NCI-H524 (cell line): ENCODE data around the gene TM7SF2.

Source experiments
- DNase-seq, 2 experiments: peaks; one replicate each; lab custom pipeline; 2025; lab: John Stamatoyannopoulos, UW

The TM7SF2 gene

GRCh38 chr11:65156256-65156655 is 44.6 kb downstream of the TM7SF2 start:
- no peak for DNase-seq

GRCh38 chr11:65156926-65157325 is 45.3 kb downstream of the TM7SF2 start:
- DNase-seq, result no peak

GRCh38 chr11:65157336-65157735 is 45.7 kb downstream of the TM7SF2 start:
- DNase-seq, result no peak

GRCh38 chr11:65159012-65159411 is 47.3 kb downstream of the TM7SF2 start:
- DNase-seq, result no peak

- no peak for DNase-seq
Observed at GRCh38 chr11:65160643-65161042, 49.0 kb downstream of the TM7SF2 start.

GRCh38 chr11:65163684-65164083 is 52.0 kb downstream of the TM7SF2 start:
- no peak for DNase-seq
